H9 (cell line): Measurements from ENCODE around the gene FAM8A1. TPM values are rescaled to one million over a fixed set of nuclear protein-coding genes. Genes with fewer than 3 reads are reported as not detected.

Source experiments
- DNase-seq: peaks from one replicate; pipeline ENCODE4 v3.0.0-alpha.2; 2017
- H2AFZ ChIP-seq: one replicate; pipeline ENCODE4 v1.6.1; 2013; ENCODE audit warnings: mild to moderate bottlenecking, low read length, control low read depth, moderate library complexity
- H2AK5ac ChIP-seq: 2 replicates; pipeline ENCODE4 v1.6.1; 2013; ENCODE audit warnings: low read length, control low read depth, mixed read lengths; ENCODE audit not compliant: insufficient read length
- H2BK120ac ChIP-seq: one replicate; pipeline ENCODE4 v1.6.1; 2013; ENCODE audit warnings: low read depth, mild to moderate bottlenecking, low read length, control low read depth, inconsistent platforms; ENCODE audit not compliant: poor library complexity, severe bottlenecking
- H2BK12ac ChIP-seq: 2 replicates; pipeline ENCODE4 v1.6.1; 2013; ENCODE audit warnings: low read length, control low read depth, mixed read lengths, low read depth; ENCODE audit not compliant: insufficient read length
- H2BK15ac ChIP-seq: 2 replicates; pipeline ENCODE4 v1.6.1; 2013; ENCODE audit warnings: low read depth, low read length, control low read depth
- H2BK20ac ChIP-seq: one replicate; pipeline ENCODE4 v1.6.1; 2013; ENCODE audit warnings: low read depth, mild to moderate bottlenecking, low read length, control low read depth, inconsistent platforms; ENCODE audit not compliant: poor library complexity, severe bottlenecking
- H2BK5ac ChIP-seq: 2 replicates; pipeline ENCODE4 v1.6.1; 2013; ENCODE audit warnings: low read length, control low read depth, mixed read lengths; ENCODE audit not compliant: insufficient read length
- H3K14ac ChIP-seq: 2 replicates; pipeline ENCODE4 v1.6.1; 2013; ENCODE audit warnings: low read length, control low read depth; ENCODE audit not compliant: insufficient read depth
- H3K18ac ChIP-seq: 2 replicates; pipeline ENCODE4 v1.6.1; 2013; ENCODE audit warnings: low read depth, mild to moderate bottlenecking, mixed read lengths, low read length, control low read depth; ENCODE audit not compliant: insufficient read length
- H3K23ac ChIP-seq: 2 replicates; pipeline ENCODE4 v1.6.1; 2013; ENCODE audit warnings: low read length, control low read depth, mixed read lengths, low read depth; ENCODE audit not compliant: insufficient read length
- H3K23me2 ChIP-seq: 2 replicates; pipeline ENCODE4 v1.6.1; 2013; ENCODE audit warnings: low read depth, mild to moderate bottlenecking, mixed read lengths, low read length, control low read depth; ENCODE audit not compliant: insufficient read length, poor library complexity, severe bottlenecking
- H3K27ac ChIP-seq: 2 replicates; pipeline ENCODE4 v1.5.1; 2013; ENCODE audit warnings: low read length, control low read depth, mixed read lengths, low read depth; ENCODE audit not compliant: insufficient read length
- H3K27me3 ChIP-seq: 2 replicates; pipeline ENCODE4 v1.6.1; 2013; ENCODE audit warnings: low read length, control low read depth, inconsistent platforms; ENCODE audit not compliant: insufficient read depth
- H3K4ac ChIP-seq: 2 replicates; pipeline ENCODE4 v1.6.1; 2013; ENCODE audit warnings: low read depth, mild to moderate bottlenecking, control low read depth, inconsistent platforms, low read length, moderate library complexity
- H3K4me1 ChIP-seq: 2 replicates; pipeline ENCODE4 v1.6.1; 2013; ENCODE audit warnings: low read length, control low read depth, inconsistent platforms; ENCODE audit not compliant: insufficient read depth
- H3K4me2 ChIP-seq: 2 replicates; pipeline ENCODE4 v1.6.1; 2013; ENCODE audit warnings: low read length, control low read depth, mixed read lengths; ENCODE audit not compliant: insufficient read length, insufficient read depth
- H3K56ac ChIP-seq: 2 replicates; pipeline ENCODE4 v1.6.1; 2013; ENCODE audit warnings: low read depth, mild to moderate bottlenecking, mixed read lengths, low read length, control low read depth; ENCODE audit not compliant: insufficient read length
- H3K79me1 ChIP-seq: 2 replicates; pipeline ENCODE4 v1.6.1; 2013; ENCODE audit warnings: low read depth, mild to moderate bottlenecking, moderate library complexity, low read length, control low read depth, inconsistent platforms; ENCODE audit not compliant: insufficient read depth, poor library complexity, severe bottlenecking
- H3K79me2 ChIP-seq: 2 replicates; pipeline ENCODE4 v1.6.1; 2013; ENCODE audit warnings: low read length, control low read depth, inconsistent platforms; ENCODE audit not compliant: insufficient read depth
- H3K9ac ChIP-seq: 2 replicates; pipeline ENCODE4 v1.6.1; 2013; ENCODE audit warnings: low read length, control low read depth, mixed read lengths; ENCODE audit not compliant: insufficient read length; ENCODE audit errors: extremely low read depth
- H3K9me3 ChIP-seq: one replicate; pipeline ENCODE4 v1.6.1; 2013; ENCODE audit warnings: low read depth, low read length, inconsistent platforms; ENCODE audit not compliant: control insufficient read depth
- H3T11ph ChIP-seq: one replicate; pipeline ENCODE4 v1.6.1; 2013; ENCODE audit warnings: mild to moderate bottlenecking, low read length, control low read depth, inconsistent platforms
- H4K20me1 ChIP-seq: one replicate; pipeline ENCODE4 v1.6.1; 2013; ENCODE audit not compliant: control insufficient read depth, insufficient read length, insufficient read depth
- H4K5ac ChIP-seq: 2 replicates; pipeline ENCODE4 v1.6.1; 2013; ENCODE audit warnings: low read depth, mild to moderate bottlenecking, mixed read lengths, low read length, control low read depth; ENCODE audit not compliant: insufficient read length
- H4K8ac ChIP-seq: replicated peaks from 2 replicates; pipeline ENCODE4 v1.6.1; 2013; ENCODE audit warnings: low read length, control low read depth, mixed read lengths, low read depth; ENCODE audit not compliant: insufficient read length
- H4K91ac ChIP-seq: 2 replicates; pipeline ENCODE4 v1.6.1; 2013; ENCODE audit warnings: low read depth, mild to moderate bottlenecking, moderate library complexity, mixed read lengths, low read length, control low read depth; ENCODE audit not compliant: insufficient read length
- H3K27ac Mint-ChIP-seq, 3 experiments: 2 replicates in 2 of 3; 3 replicates in 1 of 3; pipeline ENCODE4 v1.8.0; 2020 to 2021; ENCODE audit warnings: mixed read lengths in 3 of 3, mild to moderate bottlenecking in 1 of 3, moderate library complexity in 1 of 3
- H3K27me3 Mint-ChIP-seq: 2 replicates; pipeline ENCODE4 v1.8.0; 2021; ENCODE audit warnings: low read depth, mild to moderate bottlenecking, moderate library complexity, mixed read lengths
- H3K36me3 Mint-ChIP-seq, 3 experiments: 2 replicates in 2 of 3; 3 replicates in 1 of 3; pipeline ENCODE4 v1.8.0; 2020 to 2021; ENCODE audit warnings: low read depth in 3 of 3, mixed read lengths in 3 of 3; ENCODE audit not compliant: insufficient read depth in 1 of 3
- H3K4me1 Mint-ChIP-seq, 2 experiments: 2 replicates each; pipeline ENCODE4 v1.8.0; 2020; ENCODE audit warnings: mixed read lengths in 2 of 2
- H3K4me3 Mint-ChIP-seq, 2 experiments: 2 replicates in 1 of 2; 3 replicates in 1 of 2; pipeline ENCODE4 v1.8.0; 2020 to 2021; ENCODE audit warnings: mild to moderate bottlenecking in 2 of 2, mixed read lengths in 2 of 2, moderate library complexity in 1 of 2
- H3K9me3 Mint-ChIP-seq, 2 experiments: 2 replicates in 1 of 2; 3 replicates in 1 of 2; pipeline ENCODE4 v1.8.0; 2020; ENCODE audit warnings: mild to moderate bottlenecking in 2 of 2, mixed read lengths in 2 of 2, moderate library complexity in 1 of 2
- WGBS: extraction: QIAGEN DNeasy Blood & Tissue Kit; methylation state at CpG from one replicate; pipeline ENCODE4 v1.1.7; 2013; ENCODE audit warnings: missing lambda C conversion rate, low lambda C conversion rate, mixed read lengths; ENCODE audit not compliant: insufficient read length; ENCODE audit errors: extremely low coverage; 5-methylcytosine and 5-hydroxymethylcytosine counted together
- total RNA-seq: library from RNA; stranded (reverse); gene quantifications from 2 replicates; pipeline ENCODE4 v1.2.1, GENCODE V29; 2021
- TF ChIP-seq, protein P1 (sequence below): fragments of 200-600 bp; sonication (generic); conservative IDR thresholded peaks from 3 replicates; pipeline ENCODE4 v1.8.0; 2021; ENCODE audit warnings: antibody characterized with exemption, mild to moderate bottlenecking

FAM8A1 gene
- total RNA-seq, 1 experiment from 2014 or later: 11.0 TPM

DNA sequence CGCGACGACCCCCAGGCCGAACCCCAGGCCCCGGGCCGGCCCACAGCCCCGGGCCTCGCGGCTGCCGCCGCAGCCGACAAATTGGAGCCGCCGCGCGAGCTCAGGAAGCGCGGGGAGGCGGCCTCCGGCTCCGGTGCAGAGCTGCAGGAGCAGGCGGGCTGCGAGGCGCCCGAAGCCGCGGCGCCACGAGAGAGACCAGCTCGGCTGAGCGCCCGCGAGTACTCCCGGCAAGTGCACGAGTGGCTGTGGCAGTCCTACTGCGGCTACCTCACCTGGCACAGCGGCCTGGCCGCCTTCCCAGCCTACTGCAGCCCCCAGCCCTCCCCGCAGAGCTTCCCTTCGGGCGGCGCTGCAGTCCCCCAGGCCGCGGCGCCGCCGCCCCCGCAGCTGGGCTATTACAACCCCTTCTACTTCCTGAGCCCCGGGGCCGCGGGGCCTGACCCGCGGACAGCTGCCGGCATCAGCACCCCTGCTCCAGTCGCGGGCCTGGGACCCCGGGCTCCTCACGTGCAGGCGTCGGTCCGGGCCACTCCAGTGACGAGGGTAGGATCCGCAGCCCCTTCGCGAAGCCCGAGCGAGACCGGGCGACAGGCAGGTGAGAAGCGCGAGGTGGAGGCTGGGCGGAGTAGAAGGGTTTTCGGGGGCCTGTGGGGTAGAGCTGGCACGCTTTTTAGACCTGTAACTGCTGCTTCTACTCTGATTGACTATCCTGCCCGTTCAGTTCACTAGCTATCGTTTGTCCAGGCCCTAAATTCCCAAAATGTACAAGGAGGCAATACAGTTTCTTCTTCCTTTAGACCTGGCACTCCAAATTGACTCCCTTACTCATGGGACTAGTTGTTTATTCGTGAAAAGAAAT is 654 bp downstream of the FAM8A1 start:
- H3K79me1 ChIP-seq: no peaks in the 10 kb centered on the region
- H4K20me1 ChIP-seq: no peaks in the 10 kb centered on the region
- no peak overlapping the region for H3K56ac ChIP-seq
- H3K27me3 Mint-ChIP-seq: no peaks in the 10 kb centered on the region
- no peak overlapping the region for H3K4ac ChIP-seq
- WGBS: no CpG with 5 or more reads among the region's 77 CpGs
- H3K4me1 ChIP-seq: no peaks in the 10 kb centered on the region
- H3K4me1 Mint-ChIP-seq: peaks cover 10 to 17% of the 10 kb centered on the region in 2 experiments
- H3K23ac ChIP-seq: no peak overlapping the region
- H3K23me2 ChIP-seq: peaks cover 6% of the 10 kb centered on the region
- TF ChIP-seq, protein P1, sequence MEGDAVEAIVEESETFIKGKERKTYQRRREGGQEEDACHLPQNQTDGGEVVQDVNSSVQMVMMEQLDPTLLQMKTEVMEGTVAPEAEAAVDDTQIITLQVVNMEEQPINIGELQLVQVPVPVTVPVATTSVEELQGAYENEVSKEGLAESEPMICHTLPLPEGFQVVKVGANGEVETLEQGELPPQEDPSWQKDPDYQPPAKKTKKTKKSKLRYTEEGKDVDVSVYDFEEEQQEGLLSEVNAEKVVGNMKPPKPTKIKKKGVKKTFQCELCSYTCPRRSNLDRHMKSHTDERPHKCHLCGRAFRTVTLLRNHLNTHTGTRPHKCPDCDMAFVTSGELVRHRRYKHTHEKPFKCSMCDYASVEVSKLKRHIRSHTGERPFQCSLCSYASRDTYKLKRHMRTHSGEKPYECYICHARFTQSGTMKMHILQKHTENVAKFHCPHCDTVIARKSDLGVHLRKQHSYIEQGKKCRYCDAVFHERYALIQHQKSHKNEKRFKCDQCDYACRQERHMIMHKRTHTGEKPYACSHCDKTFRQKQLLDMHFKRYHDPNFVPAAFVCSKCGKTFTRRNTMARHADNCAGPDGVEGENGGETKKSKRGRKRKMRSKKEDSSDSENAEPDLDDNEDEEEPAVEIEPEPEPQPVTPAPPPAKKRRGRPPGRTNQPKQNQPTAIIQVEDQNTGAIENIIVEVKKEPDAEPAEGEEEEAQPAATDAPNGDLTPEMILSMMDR: no peak
- H3K9me3 ChIP-seq: no peaks in the 10 kb centered on the region
- peak; percentile 64 for DNase-seq
- H4K91ac ChIP-seq: no peak overlapping the region
- peaks cover 2 to 9% (median 3%) of the 10 kb centered on the region in 3 experiments; a peak in 5 of 7 replicates for H3K36me3 Mint-ChIP-seq
- peak overlapping the region in 2 of 3 experiments; percentile 71 to 82; a peak in 2 of 7 replicates for H3K27ac Mint-ChIP-seq
- no peak overlapping the region for H2BK120ac ChIP-seq
- H3K9ac ChIP-seq: peak overlapping the region; percentile 46
- H3K18ac ChIP-seq: peak overlapping the region; percentile 37
- no peak overlapping the region for H2AK5ac ChIP-seq
- H2BK5ac ChIP-seq: no peak overlapping the region
- no peak overlapping the region for H2AFZ ChIP-seq
- H2BK20ac ChIP-seq: no peak overlapping the region
- H2BK12ac ChIP-seq: no peak overlapping the region
- peak overlapping the region; percentile 84 to 86 for H3K4me3 Mint-ChIP-seq
- no peak overlapping the region for H2BK15ac ChIP-seq
- H3K4me2 ChIP-seq: peak overlapping the region; percentile 54
- no peak overlapping the region for H4K8ac ChIP-seq
- H3K27me3 ChIP-seq: no peaks in the 10 kb centered on the region
- H3T11ph ChIP-seq: no peak overlapping the region
- no peak overlapping the region for H4K5ac ChIP-seq
- H3K27ac ChIP-seq: no peak overlapping the region
- H3K14ac ChIP-seq: peak overlapping the region; percentile 55
- H3K79me2 ChIP-seq: no peaks in the 10 kb centered on the region
- no peaks in the 10 kb centered on the region; a peak in 1 of 5 replicates for H3K9me3 Mint-ChIP-seq
